Transverse colon (tissue), 4 donors: Measurements from ENCODE around the gene DHCR7. TPM values are rescaled to one million over a fixed set of nuclear protein-coding genes. Genes with fewer than 3 reads are reported as not detected.
A peak's percentile ranks its signal among the peaks of the same experiment; 100 is the strongest.

Source experiments
- DNase-seq: peaks from one replicate; pipeline ENCODE4 v3.0.0-alpha.2; 2019
- H3K27ac ChIP-seq, 4 donors: fragments of 200-600 bp; sonication (generic); 2 replicates each; pipeline ENCODE4 v1.5.1; 2016 to 2018; ENCODE audit warnings: inconsistent platforms in 4 of 4
- H3K27me3 ChIP-seq: fragments of 200-600 bp; sonication (generic); 2 replicates; pipeline ENCODE4 v1.5.1; 2017; ENCODE audit warnings: inconsistent platforms
- H3K36me3 ChIP-seq, 4 donors: fragments of 200-600 bp; sonication (generic); 2 replicates each; pipeline ENCODE4 v1.5.1; 2017 to 2019; ENCODE audit warnings: inconsistent platforms in 4 of 4
- H3K4me1 ChIP-seq, 4 donors: fragments of 200-600 bp; sonication (generic); 2 replicates each; pipeline ENCODE4 v1.5.1; 2017 to 2020; ENCODE audit warnings: inconsistent platforms in 4 of 4
- H3K4me3 ChIP-seq, 4 donors: fragments of 200-600 bp; sonication (generic); 1 replicate in 1 of 4; 2 replicates in 3 of 4; pipeline versions ENCODE4 v1.5.1 to v1.6.1; 2017 to 2019; ENCODE audit warnings: inconsistent platforms in 4 of 4
- H3K9me3 ChIP-seq, 2 donors: fragments of 200-600 bp; sonication (generic); 2 replicates each; pipeline ENCODE4 v1.5.1; 2017 to 2019; ENCODE audit warnings: inconsistent platforms in 2 of 2
- EP300 ChIP-seq: sonication (generic); formaldehyde crosslinking; IDR thresholded peaks from one replicate; pipeline ENCODE4 v1.6.1; 2017; ENCODE audit warnings: antibody characterized with exemption, low read depth
- POLR2A ChIP-seq: fragments of 450-650 bp; IDR thresholded peaks from one replicate; pipeline ENCODE4 v1.6.1; 2016; ENCODE audit warnings: antibody characterized with exemption, mild to moderate bottlenecking, moderate library complexity
- POLR2AphosphoS5 ChIP-seq, 3 donors: sonication (generic); formaldehyde crosslinking; IDR thresholded peaks; one replicate each; pipeline ENCODE4 v1.6.1; 2016; ENCODE audit warnings: antibody characterized with exemption in 3 of 3
- whole genome bisulfite sequencing, 2 donors: methylation state at CpG; one replicate each; pipeline ENCODE4 v1.1.5; 2018; ENCODE audit warnings: low coverage in 1 of 2; 5-methylcytosine and 5-hydroxymethylcytosine counted together
- in situ Hi-C, 4 donors: fragments of 200-750 bp; cut with MboI; loops; one replicate each; pipeline versions ENCODE4 v1.15.0 to v1.15.1; 2017; ENCODE audit warnings: low sequenced_read_pairs in 3 of 4, low pct_ligation_motif_present in 1 of 4, low pct_unique_long_range_greater_than_20kb in 1 of 4
- intact Hi-C: fragments of 100-400 bp; cut with DNase I; formaldehyde crosslinking; loops from one replicate; pipeline ENCODE4 v1.15.1; 2023; ENCODE audit warnings: low total_unique reads
- total RNA-seq, 4 donors: library from RNA; depleted of rRNA; stranded (reverse); fragments of >200 nt; gene quantifications; one replicate each; pipeline ENCODE4 v1.1.0, GENCODE V29; 2016
- TF ChIP-seq, protein P1 (sequence below), 5 experiments: fragments of 200-600 bp in 3 of 5; fragments of 450-650 bp in 2 of 5; sonication (generic) in 3 of 5; IDR thresholded peaks; 1 replicate in 2 of 5; 2 replicates in 3 of 5; pipeline ENCODE4 v1.5.1; 2016 to 2017; ENCODE audit warnings: antibody characterized with exemption in 5 of 5, inconsistent platforms in 3 of 5, mild to moderate bottlenecking in 2 of 5, moderate library complexity in 1 of 5

DHCR7 gene
- total RNA-seq, result 10 to 100 TPM in 3 of 4 donors, 1 to 10 TPM in 1; 5.6 to 76.7 (median 31.5) TPM

- peak; percentile 56 to 88 (median 72) for TF ChIP-seq POLR2AphosphoS5 (IDR thresholded peaks at IDR 0.05)
- TF ChIP-seq, protein P1, sequence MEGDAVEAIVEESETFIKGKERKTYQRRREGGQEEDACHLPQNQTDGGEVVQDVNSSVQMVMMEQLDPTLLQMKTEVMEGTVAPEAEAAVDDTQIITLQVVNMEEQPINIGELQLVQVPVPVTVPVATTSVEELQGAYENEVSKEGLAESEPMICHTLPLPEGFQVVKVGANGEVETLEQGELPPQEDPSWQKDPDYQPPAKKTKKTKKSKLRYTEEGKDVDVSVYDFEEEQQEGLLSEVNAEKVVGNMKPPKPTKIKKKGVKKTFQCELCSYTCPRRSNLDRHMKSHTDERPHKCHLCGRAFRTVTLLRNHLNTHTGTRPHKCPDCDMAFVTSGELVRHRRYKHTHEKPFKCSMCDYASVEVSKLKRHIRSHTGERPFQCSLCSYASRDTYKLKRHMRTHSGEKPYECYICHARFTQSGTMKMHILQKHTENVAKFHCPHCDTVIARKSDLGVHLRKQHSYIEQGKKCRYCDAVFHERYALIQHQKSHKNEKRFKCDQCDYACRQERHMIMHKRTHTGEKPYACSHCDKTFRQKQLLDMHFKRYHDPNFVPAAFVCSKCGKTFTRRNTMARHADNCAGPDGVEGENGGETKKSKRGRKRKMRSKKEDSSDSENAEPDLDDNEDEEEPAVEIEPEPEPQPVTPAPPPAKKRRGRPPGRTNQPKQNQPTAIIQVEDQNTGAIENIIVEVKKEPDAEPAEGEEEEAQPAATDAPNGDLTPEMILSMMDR (IDR thresholded peaks at IDR 0.05), result no peak
- peak; percentile 77 for TF ChIP-seq POLR2A
- intact Hi-C loops, result no loop called here
- Histone ChIP-seq H3K27me3 (no peaks in the 10 kb centered on the region), H3K4me3 (peak within 1 kb of the TSS; percentile 65 to 84 (median 68)), H3K9me3 (no peaks in the 10 kb centered on the region), H3K27ac (peak within 1 kb of the TSS; percentile 73 to 86 (median 83)), H3K4me1 (peaks cover 12 to 31% (median 26%) of the 10 kb centered on the region in 4 donors), H3K36me3 (no peaks in the 10 kb centered on the region)
- in situ Hi-C loops, result no loop called here
- WGBS, 2 donors, result 1% methylated on average over 50 of the region's 78 CpGs; no CpG with 5 or more reads in 1 of the 2 donors
- DNase-seq, result peak; percentile 97
These were observed at the start of gene DHCR7 for GRCh38 chr11:71448257-71449171. TSS of gene DHCR7 (minus strand) at chr11:71448393. CDS start at chr11:71444952, 3,441 bp downstream.

DNA sequence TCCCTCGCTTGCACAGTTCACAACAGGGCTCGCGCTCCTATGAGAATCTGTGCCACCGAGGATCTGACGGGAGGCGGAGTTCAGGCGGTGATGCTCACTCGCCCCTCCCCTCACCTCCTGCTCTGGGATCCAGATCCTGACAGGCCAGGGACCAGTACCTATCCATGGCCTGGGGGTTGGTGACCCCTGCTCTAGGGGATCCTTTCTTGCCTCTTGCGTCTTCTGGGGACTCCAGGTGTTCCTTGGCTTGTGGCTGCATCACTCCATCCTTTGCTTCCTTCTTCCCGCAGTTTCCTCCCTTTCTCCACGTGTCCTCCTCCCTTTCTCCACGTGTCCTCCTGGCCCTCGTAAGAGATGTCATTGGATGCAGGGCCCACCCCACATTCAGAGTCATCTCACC, 48.2 kb upstream of the DHCR7 start:
- 94 to 97% methylated on average over 4 to 13 of the region's 13 CpGs for WGBS, 2 donors

GRCh38 chr11:71495286-71496230, 47.4 kb upstream of the DHCR7 start:
- H3K27me3 ChIP-seq, result no peaks in the 10 kb centered on the region
- WGBS, 2 donors, result 92 to 98% methylated on average over 6 to 20 of the region's 20 CpGs
- no peak overlapping the region for H3K4me3 ChIP-seq
- no peak for DNase-seq
- H3K27ac ChIP-seq, result no peak overlapping the region
- intact Hi-C loops (no loop called here), in situ Hi-C loops (no loop called here)
- no peaks in the 10 kb centered on the region for H3K9me3 ChIP-seq
- TF ChIP-seq EP300 (no peak), POLR2A (no peak), POLR2AphosphoS5 (IDR thresholded peaks at IDR 0.05) (no peak)
- TF ChIP-seq, protein P1 (IDR thresholded peaks at IDR 0.05), result no peak
- no peaks in the 10 kb centered on the region for H3K4me1 ChIP-seq
- peaks cover 0 to 74% (median 34%) of the 10 kb centered on the region in 4 donors for H3K36me3 ChIP-seq

More for the DNA sequence above, 48.2 kb upstream of the DHCR7 start:
- TF ChIP-seq, protein P1 (IDR thresholded peaks at IDR 0.05), result no peak
- TF ChIP-seq POLR2AphosphoS5 (IDR thresholded peaks at IDR 0.05) (no peak), EP300 (no peak), POLR2A (no peak)
- H3K27ac ChIP-seq, result no peak overlapping the region
- peaks cover 0 to 83% (median 34%) of the 10 kb centered on the region in 4 donors for H3K36me3 ChIP-seq
- no peak overlapping the region for H3K4me3 ChIP-seq
- no peaks in the 10 kb centered on the region for H3K4me1 ChIP-seq
- H3K27me3 ChIP-seq, result no peaks in the 10 kb centered on the region
- intact Hi-C loops, result no loop called here
- in situ Hi-C loops, result no loop called here
- no peaks in the 10 kb centered on the region for H3K9me3 ChIP-seq
- no peak for DNase-seq

- Histone ChIP-seq H3K36me3 (peaks cover 0 to 46% (median 21%) of the 10 kb centered on the region in 4 donors), H3K27me3 (no peaks in the 10 kb centered on the region), H3K4me1 (no peaks in the 10 kb centered on the region), H3K27ac (no peak overlapping the region), H3K4me3 (no peak overlapping the region), H3K9me3 (no peaks in the 10 kb centered on the region)
- in situ Hi-C loops, result no loop called here
- WGBS, 2 donors, result 92% methylated on average over 9 of the region's 9 CpGs; no CpG with 5 or more reads in 1 of the 2 donors
- intact Hi-C loops, result no loop called here
- DNase-seq, result no peak
- TF ChIP-seq POLR2AphosphoS5 (IDR thresholded peaks at IDR 0.05) (no peak), POLR2A (no peak), EP300 (no peak)
- TF ChIP-seq, protein P1 (IDR thresholded peaks at IDR 0.05), result no peak
These were observed 43.7 kb upstream of the DHCR7 start for GRCh38 chr11:71491940-71492339.
